ENCODE measurements around the gene SH2D4B.

DNA sequence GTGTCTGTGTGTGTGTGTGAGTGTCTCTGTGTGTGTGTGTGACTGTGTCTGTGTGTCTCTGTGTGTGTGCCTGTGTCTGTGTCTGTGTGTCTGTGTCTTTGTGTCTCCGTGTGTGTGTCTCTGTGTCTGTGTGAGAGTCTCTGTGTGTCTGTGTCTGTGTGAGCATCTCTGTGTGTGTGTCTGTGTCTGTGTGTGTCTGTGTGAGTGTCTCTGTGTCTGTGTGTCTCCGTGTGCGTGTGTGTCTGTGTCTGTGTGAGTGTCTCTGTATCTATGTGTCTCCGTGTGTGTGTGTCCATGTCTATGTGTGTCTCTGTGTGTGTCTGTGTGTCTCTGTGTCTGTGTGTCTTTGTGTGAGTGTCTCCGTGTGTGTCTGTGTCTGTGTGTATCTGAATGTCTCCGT, 120.4 kb downstream of the SH2D4B start:
- no peak for TF ChIP-seq SRF (IDR thresholded peaks at IDR 0.05; ENCODE audit: low read depth in 2 of 2, low read length in 2 of 2)
- TF ChIP-seq, protein P1, sequence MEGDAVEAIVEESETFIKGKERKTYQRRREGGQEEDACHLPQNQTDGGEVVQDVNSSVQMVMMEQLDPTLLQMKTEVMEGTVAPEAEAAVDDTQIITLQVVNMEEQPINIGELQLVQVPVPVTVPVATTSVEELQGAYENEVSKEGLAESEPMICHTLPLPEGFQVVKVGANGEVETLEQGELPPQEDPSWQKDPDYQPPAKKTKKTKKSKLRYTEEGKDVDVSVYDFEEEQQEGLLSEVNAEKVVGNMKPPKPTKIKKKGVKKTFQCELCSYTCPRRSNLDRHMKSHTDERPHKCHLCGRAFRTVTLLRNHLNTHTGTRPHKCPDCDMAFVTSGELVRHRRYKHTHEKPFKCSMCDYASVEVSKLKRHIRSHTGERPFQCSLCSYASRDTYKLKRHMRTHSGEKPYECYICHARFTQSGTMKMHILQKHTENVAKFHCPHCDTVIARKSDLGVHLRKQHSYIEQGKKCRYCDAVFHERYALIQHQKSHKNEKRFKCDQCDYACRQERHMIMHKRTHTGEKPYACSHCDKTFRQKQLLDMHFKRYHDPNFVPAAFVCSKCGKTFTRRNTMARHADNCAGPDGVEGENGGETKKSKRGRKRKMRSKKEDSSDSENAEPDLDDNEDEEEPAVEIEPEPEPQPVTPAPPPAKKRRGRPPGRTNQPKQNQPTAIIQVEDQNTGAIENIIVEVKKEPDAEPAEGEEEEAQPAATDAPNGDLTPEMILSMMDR (IDR thresholded peaks at IDR 0.05 in 2 of 3, conservative IDR thresholded peaks at IDR 0.05 in 1 of 3; ENCODE audit: control insufficient read depth in 2 of 3, extremely low read depth in 1 of 3, insufficient read depth in 1 of 3, low read depth in 3 of 3, low read length in 3 of 3), result no peak
- no peak for TF ChIP-seq MYC (IDR thresholded peaks at IDR 0.05; ENCODE audit: insufficient read depth, insufficient read length, insufficient replicate concordance, low read length, severe bottlenecking)
- TF ChIP-seq, protein P2, sequence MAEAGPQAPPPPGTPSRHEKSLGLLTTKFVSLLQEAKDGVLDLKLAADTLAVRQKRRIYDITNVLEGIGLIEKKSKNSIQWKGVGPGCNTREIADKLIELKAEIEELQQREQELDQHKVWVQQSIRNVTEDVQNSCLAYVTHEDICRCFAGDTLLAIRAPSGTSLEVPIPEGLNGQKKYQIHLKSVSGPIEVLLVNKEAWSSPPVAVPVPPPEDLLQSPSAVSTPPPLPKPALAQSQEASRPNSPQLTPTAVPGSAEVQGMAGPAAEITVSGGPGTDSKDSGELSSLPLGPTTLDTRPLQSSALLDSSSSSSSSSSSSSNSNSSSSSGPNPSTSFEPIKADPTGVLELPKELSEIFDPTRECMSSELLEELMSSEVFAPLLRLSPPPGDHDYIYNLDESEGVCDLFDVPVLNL (IDR thresholded peaks at IDR 0.05; ENCODE audit: low read depth, low read length), result no peak
- TF ChIP-seq YY1 (IDR thresholded peaks at IDR 0.05; ENCODE audit: low read depth, low read length), result no peak
- no peak for TF ChIP-seq EZH2 (IDR thresholded peaks at IDR 0.05; ENCODE audit: borderline replicate concordance, control insufficient read depth, low read depth, low read length)
- no peak for TF ChIP-seq POLR2AphosphoS5 (IDR thresholded peaks at IDR 0.05; ENCODE audit: low read length)
- no peak for TF ChIP-seq POLR2A (IDR thresholded peaks at IDR 0.05; ENCODE audit: low read depth, low read length)
- no peak for TF ChIP-seq SUZ12 (IDR thresholded peaks at IDR 0.05; ENCODE audit: unreplicated experiment)
